G401 (cell line): Measurements from ENCODE around the gene ROBO1. TPM values are rescaled to one million over a fixed set of nuclear protein-coding genes. Genes with fewer than 3 reads are reported as not detected.
"Not testable (repeated sequence)": the region's sequence is repeated elsewhere in the genome, so short reads cannot be mapped to it uniquely, and the experiment has no call there.

Experiments
- DNase-seq: peaks from one replicate; pipeline ENCODE4 v3.0.0-alpha.2; 2015; ENCODE audit warnings: low spot score
- in situ Hi-C: cut with HindIII; loops from 2 replicates; pipeline ENCODE4 v1.10.0; 2016; ENCODE audit warnings: low sequenced_read_pairs, mixed read lengths
- total RNA-seq: library from RNA; depleted of rRNA; stranded (reverse); fragments of >200 nt; shearing (Covaris generic); gene quantifications from 2 replicates; pipeline ENCODE4 v1.2.3, GENCODE V29; 2014

Gene ROBO1
- total RNA-seq, 1 experiment from 2014 or later: 1.4 TPM

DNA sequence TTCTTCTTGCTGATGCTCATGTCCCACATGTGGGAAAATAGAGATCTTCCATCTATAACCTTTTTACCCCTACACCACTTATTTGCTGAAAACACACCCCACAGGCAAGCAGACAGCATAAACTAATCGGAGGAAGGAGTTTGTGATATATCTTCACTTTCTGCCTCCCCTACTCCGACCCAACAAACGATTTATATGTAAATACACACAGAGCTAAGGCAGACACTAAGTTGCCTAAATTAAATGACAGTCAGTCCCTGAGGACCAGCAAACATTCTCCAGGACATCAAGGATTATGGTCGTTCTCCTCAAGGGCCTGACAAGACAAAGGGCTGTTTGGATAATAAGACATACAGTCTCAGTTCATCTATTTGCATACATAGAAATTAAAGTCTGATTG lies 552.5 kb downstream of the ROBO1 start:
- DNase-seq: no peak
- in situ Hi-C loops: no loop called here

DNA sequence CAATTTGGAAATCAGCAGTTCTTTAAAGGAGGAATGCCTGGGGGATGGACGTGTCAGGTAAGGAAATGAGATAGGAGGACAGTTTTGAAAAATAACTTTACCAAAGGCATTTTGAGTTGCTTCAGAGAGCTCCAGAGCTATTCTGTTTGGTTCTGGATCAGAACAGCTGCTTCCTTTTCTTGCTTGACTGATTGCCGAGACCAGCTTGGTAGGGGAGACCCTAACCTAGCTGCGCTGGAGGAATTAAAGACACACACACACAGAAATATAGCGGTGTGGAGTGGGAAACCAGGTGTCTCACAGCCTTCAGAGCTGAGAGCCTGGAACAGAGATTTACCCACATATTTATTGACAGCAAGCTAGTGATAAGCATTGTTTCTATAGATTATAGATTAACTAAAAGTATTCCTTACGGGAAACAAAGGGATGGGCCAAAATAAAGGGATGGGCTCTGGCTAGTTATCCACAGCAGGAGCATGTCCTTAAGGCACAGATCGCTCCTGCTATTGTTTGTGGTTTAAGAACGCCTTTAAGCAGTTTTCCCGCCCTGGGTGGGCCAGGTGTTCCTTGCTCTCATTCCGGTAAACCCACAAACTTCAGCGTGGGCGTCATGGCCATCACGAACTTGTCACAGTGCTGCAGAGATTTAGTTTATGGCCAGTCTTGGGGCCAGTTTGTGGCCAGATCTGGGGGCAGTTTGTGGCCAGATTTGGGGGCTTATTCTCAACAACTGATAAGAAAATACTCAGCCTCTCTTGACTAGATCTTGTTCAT lies 556.0 kb downstream of the ROBO1 start:
- DNase-seq: no peak

DNA sequence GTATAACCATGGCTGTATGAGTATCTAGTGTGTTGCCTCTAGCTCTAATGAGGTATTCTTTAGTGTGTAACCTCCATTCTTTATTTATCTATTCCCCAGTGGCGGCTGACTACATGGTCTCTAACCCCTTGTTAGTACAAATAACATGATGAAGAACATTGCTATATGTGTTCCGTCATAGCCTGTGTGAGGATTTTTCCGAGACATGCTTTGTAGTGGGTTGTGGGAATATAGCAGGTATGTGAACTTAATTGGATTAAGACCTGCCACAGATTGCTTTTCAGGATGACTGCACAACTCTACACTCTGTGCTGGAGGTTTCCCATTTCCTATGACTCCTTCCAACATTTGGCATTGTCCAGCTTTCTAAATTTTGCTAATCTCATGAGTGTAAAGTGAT lies 563.4 kb downstream of the ROBO1 start:
- peak; percentile 16 for DNase-seq
- in situ Hi-C loops: no loop called here

More for the DNA sequence above, 556.0 kb downstream of the ROBO1 start:
- in situ Hi-C loops: no loop called here

DNA sequence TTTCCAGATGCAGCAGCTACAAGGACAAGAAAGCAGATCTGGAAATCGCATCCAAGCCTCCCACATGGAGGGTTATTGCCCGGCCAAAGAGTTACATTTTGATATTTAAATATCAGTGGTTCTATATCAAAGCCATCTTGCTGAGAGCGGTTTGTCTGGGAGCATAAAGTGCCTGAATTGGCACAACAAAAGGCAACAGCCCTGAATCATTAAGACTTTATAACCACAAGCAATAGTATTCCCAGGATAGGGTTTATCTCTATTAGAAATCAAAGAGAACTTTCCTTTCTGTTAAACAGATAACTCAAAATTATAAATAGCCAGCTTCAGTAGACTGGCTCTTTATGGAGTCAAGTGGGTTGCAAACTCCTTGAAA lies 564.7 kb downstream of the ROBO1 start:
- in situ Hi-C loops: no loop called here
- DNase-seq: no peak

DNA sequence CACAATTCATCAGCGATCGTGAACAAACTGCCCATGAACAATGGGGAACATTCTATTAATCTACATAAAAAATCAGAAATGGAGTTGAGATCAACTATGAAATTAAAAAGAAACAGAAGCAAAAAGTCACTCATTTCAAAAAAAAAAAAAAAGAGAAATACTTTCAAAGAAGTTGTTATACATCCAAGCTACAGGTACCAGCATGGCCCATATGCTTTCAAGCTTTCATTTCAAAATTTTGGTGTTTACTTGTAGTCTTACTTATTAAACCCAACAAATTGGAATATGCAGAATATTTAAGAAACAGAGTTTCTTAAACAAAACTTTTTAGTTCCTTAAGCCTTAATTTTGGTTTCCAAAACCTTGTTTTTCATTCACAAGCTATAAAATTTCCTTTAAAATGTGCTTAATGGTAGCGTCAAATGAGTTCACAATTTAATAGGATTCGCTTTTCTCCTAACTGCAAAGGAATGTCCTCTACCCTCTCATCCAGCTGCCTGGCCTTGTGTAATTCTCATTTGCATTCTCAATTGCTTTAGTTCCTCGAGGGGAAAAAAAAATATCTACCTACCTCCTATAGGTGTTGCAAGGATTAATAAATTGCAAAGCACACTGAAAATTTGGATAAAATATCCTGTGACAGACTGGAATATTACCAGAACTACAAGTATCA lies 565.2 kb downstream of the ROBO1 start:
- in situ Hi-C loops: no loop called here
- no peak for DNase-seq

DNA sequence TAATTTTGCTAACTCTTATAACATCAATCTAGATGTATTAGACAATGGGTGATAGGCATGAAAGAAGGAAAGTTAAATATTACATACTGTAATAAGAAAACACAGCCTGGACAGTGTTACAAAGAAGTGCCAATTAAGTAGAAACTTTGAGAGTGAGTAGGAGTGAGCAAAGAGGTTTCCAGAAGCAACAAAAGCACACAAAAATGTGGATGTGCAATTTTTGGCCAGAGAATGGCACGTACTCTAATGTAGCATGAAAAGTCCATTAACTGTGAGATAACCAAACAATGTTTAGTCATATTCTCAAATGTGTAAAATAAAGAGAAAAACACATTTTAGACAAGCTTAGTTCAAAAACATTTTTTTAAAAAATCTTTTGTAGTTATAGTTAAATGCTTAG lies 567.3 kb downstream of the ROBO1 start:
- no peak for DNase-seq
- in situ Hi-C loops: no loop called here

DNA sequence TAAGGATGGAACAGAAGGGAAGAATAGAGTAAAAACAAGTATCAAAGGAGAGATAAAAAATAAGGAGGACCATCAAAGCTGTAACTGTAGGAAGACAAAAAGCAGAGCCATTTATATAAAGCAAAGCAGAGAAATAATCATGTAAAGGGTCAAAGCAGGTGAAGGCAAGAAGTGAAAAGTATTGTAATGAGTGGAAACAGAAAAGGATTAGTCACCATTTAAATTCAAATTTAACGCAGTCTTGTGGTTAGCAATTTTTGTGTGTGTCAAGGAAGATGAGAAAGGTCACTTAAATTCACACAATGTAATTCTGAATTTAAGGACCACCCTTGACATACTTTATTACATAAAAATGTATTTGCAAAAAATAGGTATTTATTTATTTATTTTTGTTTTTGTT lies 567.8 kb downstream of the ROBO1 start:
- DNase-seq: no peak
- in situ Hi-C loops: no loop called here

DNA sequence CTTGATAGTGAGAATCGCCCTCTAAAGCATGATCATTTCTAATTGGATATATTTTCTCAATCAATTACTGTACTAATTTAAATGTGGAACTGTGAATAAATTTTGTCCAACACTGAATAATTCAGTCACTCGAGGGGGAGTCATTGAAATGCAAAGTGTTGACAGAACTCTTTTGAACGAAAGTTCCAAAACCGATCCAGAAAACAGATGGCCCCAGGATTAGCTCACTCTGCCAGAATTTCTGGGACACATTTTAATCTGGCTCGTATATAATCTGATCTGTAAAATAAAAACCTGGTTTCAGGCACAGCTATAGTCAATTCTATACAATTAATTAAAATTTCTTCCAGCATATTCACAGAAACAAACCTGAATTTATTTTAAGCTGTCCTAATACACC lies 580.4 kb downstream of the ROBO1 start:
- peak; percentile 65 for DNase-seq
- in situ Hi-C loops: no loop called here

DNA sequence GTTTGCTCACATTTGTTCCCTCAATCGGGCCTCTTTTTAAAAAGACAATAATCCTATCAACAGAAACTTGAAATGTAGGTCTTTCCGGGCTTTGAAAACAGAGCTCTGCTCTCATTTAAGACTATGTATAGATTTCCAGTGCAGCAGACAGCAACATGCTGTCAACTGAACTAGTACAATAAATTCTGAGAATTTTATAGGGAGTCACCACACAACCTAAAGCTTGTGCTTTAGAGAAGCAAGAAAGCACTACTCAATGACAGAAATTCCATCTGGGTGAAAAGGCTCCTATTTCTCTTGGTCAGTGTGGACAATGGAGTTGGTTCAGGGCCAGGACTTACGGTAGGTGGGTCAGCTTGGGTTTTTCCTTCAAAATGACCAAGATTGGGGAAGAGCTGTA lies 583.5 kb downstream of the ROBO1 start:
- DNase-seq: no peak
- in situ Hi-C loops: no loop called here

DNA sequence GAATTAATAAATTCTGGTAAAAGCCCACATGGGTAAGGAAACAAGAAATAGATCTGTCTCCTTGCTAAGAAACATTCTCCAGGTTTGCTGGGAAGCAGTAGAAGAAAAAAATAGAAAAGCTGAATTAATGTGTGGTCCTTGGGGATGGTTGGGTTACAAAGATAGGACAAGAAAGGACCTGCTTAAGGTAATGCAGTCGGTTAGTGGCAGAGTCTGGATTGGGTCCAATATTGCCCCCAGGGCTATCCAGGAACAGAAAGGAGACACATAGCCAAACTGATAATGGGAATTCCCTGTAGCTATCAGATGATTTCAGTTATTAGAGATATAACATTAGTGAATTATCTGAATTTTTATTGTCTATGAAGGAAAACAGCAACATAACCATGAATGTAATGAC lies 584.3 kb downstream of the ROBO1 start:
- no peak for DNase-seq
- in situ Hi-C loops: no loop called here

DNA sequence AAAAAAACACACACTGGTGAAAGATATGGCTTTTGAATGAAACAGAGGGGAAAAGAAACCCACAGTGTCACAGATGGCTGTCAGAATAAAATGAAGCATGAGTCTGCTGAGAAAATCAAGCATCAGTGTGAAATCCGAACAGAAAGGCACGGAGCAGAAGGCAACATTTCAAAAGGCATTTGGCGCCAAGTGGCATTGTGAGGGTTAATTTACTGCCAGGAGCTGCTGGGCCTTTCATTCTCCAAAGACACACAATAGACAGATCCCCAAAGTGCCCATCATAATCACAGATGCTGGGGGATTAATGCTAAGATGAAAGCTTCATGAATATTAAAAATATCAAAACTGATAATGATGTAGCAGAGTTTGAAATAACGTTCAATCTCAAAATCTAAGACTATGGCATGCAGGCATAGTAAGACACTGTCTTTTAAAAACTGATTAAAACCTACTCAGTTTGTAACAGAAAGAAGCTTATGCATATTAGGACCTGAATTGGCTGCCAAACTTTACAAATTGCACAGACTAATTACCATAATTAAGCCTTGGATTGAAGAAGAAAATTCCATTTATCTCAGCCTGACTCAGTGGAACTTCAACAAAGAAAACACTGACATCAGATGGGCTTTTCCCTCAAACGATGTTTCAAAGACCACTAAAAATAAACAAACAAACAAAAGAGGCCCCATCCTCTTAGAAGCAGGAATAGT lies 589.2 kb downstream of the ROBO1 start:
- in situ Hi-C loops: no loop called here
- DNase-seq: peak; percentile 41

DNA sequence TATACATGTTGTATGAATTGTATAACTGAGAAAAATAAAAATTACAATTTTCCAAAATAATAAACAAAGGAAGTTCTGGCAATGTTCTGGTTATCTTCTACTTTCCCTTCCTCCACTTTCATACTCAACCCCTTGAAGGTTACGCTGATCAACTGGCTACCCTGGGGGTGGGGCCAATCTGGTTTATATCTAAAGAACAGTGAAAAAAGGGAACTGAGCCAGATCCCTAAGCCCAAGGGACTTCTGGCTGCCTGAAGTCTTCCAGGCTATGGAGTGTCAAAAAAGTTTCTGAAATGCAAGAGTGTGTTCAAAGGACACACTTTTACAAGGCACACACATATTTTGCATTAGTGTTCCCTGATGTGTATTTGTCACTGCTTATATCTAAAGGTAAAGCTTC lies 591.9 kb downstream of the ROBO1 start:
- DNase-seq: no peak
- in situ Hi-C loops: no loop called here

DNA sequence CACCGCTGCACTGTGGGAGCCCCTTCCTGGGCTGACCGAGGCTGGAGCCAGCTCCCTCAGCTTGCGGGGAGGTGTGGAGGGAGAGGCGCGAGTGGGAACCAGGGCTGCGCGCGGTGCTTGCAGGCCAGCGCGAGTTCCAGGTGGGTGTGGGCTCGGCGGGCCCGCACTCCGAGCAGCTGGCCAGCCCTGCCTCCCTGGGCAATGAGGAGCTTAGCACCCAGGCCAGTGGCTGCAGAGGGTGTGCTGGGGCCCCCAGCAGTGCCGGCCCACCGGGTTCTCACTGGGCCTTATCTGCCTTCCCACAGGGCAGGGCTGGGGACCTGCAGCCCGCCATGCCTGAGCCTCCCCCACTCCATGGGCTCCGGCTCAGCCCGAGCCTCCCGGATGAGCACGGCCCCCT lies 594.5 kb downstream of the ROBO1 start:
- in situ Hi-C loops: not testable (repeated sequence)

DNA sequence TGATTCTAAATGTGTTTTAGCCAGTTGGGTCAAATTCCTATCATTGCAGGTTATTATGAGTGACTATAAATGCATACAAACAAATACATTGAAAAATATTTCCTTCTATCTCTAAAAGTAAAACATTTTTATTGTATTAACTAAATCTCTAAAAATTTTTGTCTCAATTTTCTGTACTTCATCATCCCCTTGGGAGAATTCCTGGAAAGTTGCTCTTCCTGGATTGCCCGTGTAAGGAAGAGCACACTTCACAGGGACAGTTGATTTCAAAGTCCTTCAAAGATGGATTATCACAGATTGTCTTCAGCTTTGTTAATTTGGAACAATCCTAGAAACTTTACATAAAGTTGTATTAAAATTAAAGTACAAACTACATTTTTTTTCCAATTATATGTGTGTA lies 595.6 kb downstream of the ROBO1 start:
- no peak for DNase-seq
- in situ Hi-C loops: no loop called here

More for the DNA sequence above, 594.5 kb downstream of the ROBO1 start:
- DNase-seq: not testable (repeated sequence)

DNA sequence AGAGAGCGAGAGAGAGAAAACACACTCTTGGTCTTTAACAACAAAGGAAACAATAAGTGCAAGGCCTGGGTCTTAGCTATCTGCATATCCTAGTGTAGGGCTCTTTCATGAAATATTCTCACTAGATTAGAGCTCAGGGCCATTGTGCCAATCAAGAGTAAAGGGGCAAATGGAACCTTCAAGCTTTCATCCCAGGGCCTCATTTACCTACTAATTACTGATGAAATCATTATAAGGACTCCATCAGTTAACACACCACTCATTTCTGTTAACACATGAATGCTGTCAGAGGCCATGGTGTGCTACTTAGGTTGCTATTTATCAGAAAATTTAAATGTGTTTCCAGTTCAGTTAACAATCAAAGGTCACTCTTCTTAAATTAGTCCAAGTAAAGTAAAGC lies 597.8 kb downstream of the ROBO1 start:
- in situ Hi-C loops: no loop called here
- DNase-seq: no peak

DNA sequence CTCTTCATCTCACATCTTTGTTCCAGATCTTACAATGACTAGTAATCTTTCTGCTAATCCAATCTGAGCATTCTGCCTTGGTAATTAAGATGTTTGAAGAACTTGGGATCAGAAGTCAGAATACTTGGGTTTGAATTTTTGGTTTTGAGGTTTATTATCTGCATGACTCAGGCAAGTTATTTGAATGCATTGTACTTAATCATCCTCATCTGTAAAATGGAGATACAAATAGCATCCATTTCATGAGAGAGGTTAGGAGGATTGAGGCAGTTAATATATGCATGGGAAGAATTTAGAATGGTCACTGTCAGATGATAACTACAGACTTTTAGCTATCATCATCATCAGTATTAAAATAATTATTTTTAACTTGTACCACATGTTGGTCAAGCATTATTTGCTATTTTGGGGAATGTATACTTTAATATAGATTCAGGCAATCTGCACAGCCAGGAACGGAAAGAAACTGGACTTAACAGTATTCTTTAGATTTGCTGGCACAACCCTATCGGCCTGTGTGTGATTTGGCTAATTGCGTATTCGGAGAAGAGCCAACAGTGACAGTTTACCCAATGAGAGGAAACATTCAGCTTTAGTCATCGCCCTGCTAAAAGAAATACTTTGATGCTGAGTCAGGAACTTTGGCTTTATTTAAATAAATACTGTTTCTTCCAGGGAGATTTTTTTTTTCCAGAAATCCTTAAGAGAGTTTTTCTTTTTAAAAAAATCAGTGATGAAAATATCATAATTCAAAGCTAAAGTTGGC lies 600.0 kb downstream of the ROBO1 start:
- in situ Hi-C loops: no loop called here
- DNase-seq: no peak

DNA sequence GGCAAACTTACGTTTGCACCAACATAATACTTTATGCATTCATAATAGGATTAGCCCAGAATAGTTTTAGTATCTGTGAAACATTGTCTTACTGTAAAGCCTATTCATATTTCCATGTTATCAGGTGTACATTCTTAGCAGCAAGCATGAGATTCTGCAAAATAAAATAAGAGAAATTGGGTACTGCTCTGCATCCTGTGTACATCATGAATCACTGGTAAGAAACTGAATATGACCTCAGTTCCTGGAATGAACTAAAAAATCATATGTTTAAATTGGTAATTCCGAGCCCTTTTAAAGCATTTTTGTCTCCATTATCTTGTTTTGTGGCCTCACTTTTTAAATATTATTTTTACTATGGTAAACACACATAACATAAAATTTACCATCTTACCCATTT lies 605.1 kb downstream of the ROBO1 start:
- in situ Hi-C loops: no loop called here
- DNase-seq: no peak

DNA sequence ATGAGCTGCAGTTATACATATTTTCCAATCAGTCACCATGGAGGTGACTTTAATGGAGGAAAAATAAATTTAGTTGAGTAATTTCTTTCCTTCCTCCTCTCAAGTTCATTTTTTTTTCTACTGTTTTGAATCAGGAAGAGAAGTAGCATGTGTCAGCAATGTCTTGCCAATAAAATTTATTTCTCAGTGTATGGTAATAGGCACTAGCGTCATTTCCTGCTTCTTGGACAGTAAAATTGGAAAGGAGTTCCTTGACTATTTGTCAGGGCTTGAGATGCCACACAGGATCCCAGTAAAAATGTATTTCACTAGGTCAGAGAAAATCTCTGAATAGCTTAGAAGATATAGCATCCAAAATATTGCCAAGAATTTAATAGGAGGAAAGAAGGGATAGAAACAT lies 605.9 kb downstream of the ROBO1 start:
- no peak for DNase-seq
- in situ Hi-C loops: no loop called here

DNA sequence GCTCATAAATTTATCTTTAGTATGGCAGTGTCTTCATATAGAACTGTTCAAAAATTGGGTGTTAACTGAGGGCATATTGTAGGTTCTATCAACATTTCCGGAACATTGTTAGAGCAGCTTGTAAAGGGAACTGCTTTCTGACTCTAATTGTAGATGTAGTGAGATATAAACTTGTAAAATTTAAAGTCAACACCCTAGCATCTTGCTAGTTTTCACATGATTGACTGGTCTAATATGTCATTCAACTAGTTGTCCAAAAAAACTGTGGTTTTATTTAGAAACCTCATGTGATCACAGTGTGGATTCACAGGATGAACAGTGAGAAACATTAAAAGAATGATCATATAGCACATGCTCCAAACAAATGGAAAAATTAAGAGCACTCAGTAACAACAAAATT lies 607.4 kb downstream of the ROBO1 start:
- in situ Hi-C loops: no loop called here
- DNase-seq: no peak

DNA sequence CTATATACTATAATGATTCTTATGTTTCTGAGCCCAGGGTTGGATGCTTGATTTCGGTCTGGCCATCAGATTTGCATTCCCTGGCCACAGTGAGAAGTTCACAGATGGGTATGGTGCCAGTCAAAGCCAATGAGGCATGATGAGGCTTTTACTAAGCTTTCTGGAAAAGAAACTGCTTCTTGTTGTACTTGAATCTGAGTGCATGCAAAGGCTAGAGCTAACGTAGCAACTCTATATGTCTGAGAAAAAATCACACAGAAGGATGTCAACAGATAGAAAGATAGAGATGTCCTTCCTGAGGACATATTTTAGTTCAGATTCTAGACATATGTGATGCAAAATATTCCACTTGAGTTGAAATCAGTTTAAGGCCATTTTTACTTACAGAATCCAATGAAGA lies 608.1 kb downstream of the ROBO1 start:
- DNase-seq: no peak
- in situ Hi-C loops: no loop called here
